ENCODE results near the gene GNB3. TPM values are rescaled to one million over a fixed set of nuclear protein-coding genes. Genes with fewer than 3 reads are reported as not detected.

Gene GNB3
- total and polyA plus RNA-seq, 9 of the 15 experiments (the other 6 are each of a cell fraction or from before 2014, with no cell fraction given): 1.4 to 5.8 (median 2.0) TPM

- TF ChIP-seq, protein P1, sequence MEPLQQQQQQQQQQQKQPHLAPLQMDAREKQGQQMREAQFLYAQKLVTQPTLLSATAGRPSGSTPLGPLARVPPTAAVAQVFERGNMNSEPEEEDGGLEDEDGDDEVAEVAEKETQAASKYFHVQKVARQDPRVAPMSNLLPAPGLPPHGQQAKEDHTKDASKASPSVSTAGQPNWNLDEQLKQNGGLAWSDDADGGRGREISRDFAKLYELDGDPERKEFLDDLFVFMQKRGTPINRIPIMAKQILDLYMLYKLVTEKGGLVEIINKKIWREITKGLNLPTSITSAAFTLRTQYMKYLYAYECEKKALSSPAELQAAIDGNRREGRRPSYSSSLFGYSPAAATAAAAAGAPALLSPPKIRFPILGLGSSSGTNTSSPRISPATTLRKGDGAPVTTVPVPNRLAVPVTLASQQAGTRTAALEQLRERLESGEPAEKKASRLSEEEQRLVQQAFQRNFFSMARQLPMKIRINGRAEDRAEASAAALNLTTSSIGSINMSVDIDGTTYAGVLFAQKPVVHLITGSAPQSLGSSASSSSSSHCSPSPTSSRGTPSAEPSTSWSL (CRISPR knock-in tag; IDR thresholded peaks at IDR 0.05; ENCODE audit: borderline replicate concordance): no peak; the same call in 1 of the 2 replicates
- no peak for TF ChIP-seq POLR2AphosphoS2 (IDR thresholded peaks at IDR 0.05; ENCODE audit: low read length)
- TF ChIP-seq GATA2 (CRISPR knock-in tag; IDR thresholded peaks at IDR 0.05): no peak
- TF ChIP-seq BCLAF1 (IDR thresholded peaks at IDR 0.05; ENCODE audit: borderline replicate concordance in 1 of 2, control insufficient read depth in 1 of 2, low read depth in 2 of 2, low read length in 1 of 2): peak in 1 of 2 experiments; percentile 96; a peak in 1 of 4 replicates
- no peak for TF ChIP-seq MAFK (IDR thresholded peaks at IDR 0.05; ENCODE audit: low read length)
- TF ChIP-seq POLR2G (IDR thresholded peaks at IDR 0.05; ENCODE audit: low read depth, low read length): peak; percentile 79
- peak; percentile 79 for TF ChIP-seq POLR2A (conservative IDR thresholded peaks at IDR 0.05)
- no peak for TF ChIP-seq CBX5 (IDR thresholded peaks at IDR 0.05; ENCODE audit: borderline replicate concordance, low read depth)
- peak; percentile 92 for TF ChIP-seq ERF (CRISPR knock-in tag; IDR thresholded peaks at IDR 0.05)
- TF ChIP-seq EP400 (IDR thresholded peaks at IDR 0.05): peak; percentile 72
- TF ChIP-seq KAT7 (CRISPR knock-in tag; IDR thresholded peaks at IDR 0.05; ENCODE audit: borderline replicate concordance): no peak
- 0 out of 2 replicates have a peak, but pooled peaks have one; percentile 28 for TF ChIP-seq HOMEZ (CRISPR knock-in tag; IDR thresholded peaks at IDR 0.05)
- TF ChIP-seq ZNF778 (CRISPR knock-in tag; IDR thresholded peaks at IDR 0.05): no peak
- no peak for TF ChIP-seq DACH1 (IDR thresholded peaks at IDR 0.05; ENCODE audit: partially characterized antibody)
- TF ChIP-seq HMGN3 (IDR thresholded peaks at IDR 0.05; ENCODE audit: borderline replicate concordance, extremely low read depth, insufficient read length, low read depth, low read length): peak; percentile 2
- TF ChIP-seq CBX3 (IDR thresholded peaks at IDR 0.05; ENCODE audit: borderline replicate concordance in 1 of 2, low read length in 2 of 2): no peak
- TF ChIP-seq USF2 (CRISPR knock-in tag; IDR thresholded peaks at IDR 0.05): peak; percentile 48
- no peak for TF ChIP-seq PRPF4 (IDR thresholded peaks at IDR 0.05; ENCODE audit: insufficient read depth, low read depth, low read length, poor library complexity, severe bottlenecking)
- TF ChIP-seq ZNF445 (CRISPR knock-in tag; IDR thresholded peaks at IDR 0.05; ENCODE audit: low read depth): 0 out of 2 replicates have a peak, but pooled peaks have one; percentile 62
Measured at GRCh38 chr12:6851921-6852650, 11.4 kb downstream of the GNB3 start, which contains the start of gene USP5 (continued).

Measured in K562 (cell line).